HepG2 (cell line): ENCODE measurements around the gene ALDH9A1. TPM values are rescaled to one million over a fixed set of nuclear protein-coding genes. Genes with fewer than 3 reads are reported as not detected.

Experiments
- ATAC-seq: fragments of 200-7000 bp; cut with Tn5 transposase; 3 replicates; pipeline ENCODE4 v1.9.1; 2020; ENCODE audit warnings: mild to moderate bottlenecking, moderate library complexity
- BruUV-seq: library from RNA; stranded (reverse); fragments of 400-500 nt; replicated peaks from 2 replicates; lab custom pipeline; 2021; lab: Mats Ljungman, UMichigan
- CTCF ChIA-PET: fragments of 300-600 bp; formaldehyde crosslinking; extraction: SDS; loops from one replicate; lab custom pipeline; 2021; ENCODE audit warnings: low total read pairs, inconsistent platforms, low intra/inter-chr PET ratio; lab: Yijun Ruan, JAX
- POLR2A ChIA-PET: fragments of 350-600 bp; sonication (Branson Sonifier 250); formaldehyde crosslinking; loops from one replicate; lab custom pipeline; 2020; ENCODE audit warnings: antibody characterized with exemption, inconsistent platforms; lab: Yijun Ruan, JAX
- DNase-seq: peaks from one replicate; pipeline ENCODE4 v3.0.0-alpha.2; 2015; ENCODE audit warnings: low spot score
- FAIRE-seq: peaks from 3 replicates; lab custom pipeline; 2011; peaks lifted over from hg19 to GRCh38; lab: Jason Lieb, UNC
- H2AFZ ChIP-seq: one replicate; pipeline ENCODE4 v1.6.1; 2011; ENCODE audit warnings: low read length, inconsistent platforms
- H3K27ac ChIP-seq: fragments of 300-600 bp; 3 replicates; pipeline ENCODE4 v1.8.0; 2011; ENCODE audit warnings: mixed run types, mild to moderate bottlenecking, mixed read lengths, low read length, inconsistent platforms; ENCODE audit not compliant: insufficient read depth; ENCODE audit errors: extremely low read length
- H3K27me3 ChIP-seq, 2 experiments: fragments of 200-600 bp in 1 of 2; 2 replicates in 1 of 2; 3 replicates in 1 of 2; pipeline versions ENCODE4 v1.6.0 to v1.8.0; 2011; ENCODE audit warnings: low read length in 2 of 2, mild to moderate bottlenecking in 2 of 2, moderate library complexity in 2 of 2, inconsistent platforms in 1 of 2; ENCODE audit not compliant: insufficient read depth in 2 of 2, control insufficient read depth in 1 of 2
- H3K36me3 ChIP-seq, 2 experiments: fragments of 200-600 bp in 1 of 2; replicated peaks in 1 of 2; 2 replicates in 1 of 2; 3 replicates in 1 of 2; pipeline versions ENCODE4 v1.5.1 to v1.8.0; 2011; ENCODE audit warnings: low read length in 2 of 2, inconsistent platforms in 1 of 2; ENCODE audit not compliant: insufficient read depth in 2 of 2, control insufficient read depth in 1 of 2
- H3K4me1 ChIP-seq: 2 replicates; pipeline ENCODE4 v1.5.1; 2012; ENCODE audit warnings: low read length, inconsistent platforms; ENCODE audit not compliant: insufficient read depth
- H3K4me2 ChIP-seq: 2 replicates; pipeline ENCODE4 v1.6.0; 2011; ENCODE audit warnings: low read depth, low read length, inconsistent platforms
- H3K4me3 ChIP-seq, 3 experiments: fragments of 200-600 bp in 1 of 3; sonication (generic), shearing (Covaris generic) in 1 of 3; replicated peaks in 1 of 3; 2 replicates each; pipeline ENCODE4 v1.5.1; 2011 to 2016; ENCODE audit warnings: low read length in 3 of 3, inconsistent platforms in 2 of 3, low read depth in 2 of 3, mild to moderate bottlenecking in 2 of 3, control low read depth in 1 of 3, mixed read lengths in 1 of 3; ENCODE audit not compliant: insufficient read depth in 1 of 3
- H3K79me2 ChIP-seq: one replicate; pipeline ENCODE4 v1.6.1; 2011; ENCODE audit warnings: low read length, inconsistent platforms; ENCODE audit not compliant: insufficient read depth
- H3K9ac ChIP-seq: 2 replicates; pipeline ENCODE4 v1.6.0; 2011; ENCODE audit warnings: mild to moderate bottlenecking, low read depth, low read length, inconsistent platforms; ENCODE audit not compliant: insufficient read depth
- H3K9me3 ChIP-seq: 2 replicates; pipeline ENCODE4 v1.5.1; 2012; ENCODE audit warnings: mild to moderate bottlenecking, low read length
- H4K20me1 ChIP-seq: 2 replicates; pipeline ENCODE4 v1.6.0; 2011; ENCODE audit warnings: inconsistent platforms, mild to moderate bottlenecking, low read length, moderate library complexity; ENCODE audit not compliant: insufficient read depth
- ASH2L ChIP-seq: fragments of 300-600, 200-600 bp; sonication (generic); IDR thresholded peaks from 2 replicates; pipeline ENCODE4 v1.7.0; 2017; ENCODE audit warnings: low read depth, mild to moderate bottlenecking, moderate library complexity, mixed read lengths, low read length; ENCODE audit not compliant: insufficient read length
- EEA1 ChIP-seq: sonication (generic); formaldehyde crosslinking; IDR thresholded peaks from 2 replicates; pipeline ENCODE4 v1.5.1; 2020; ENCODE audit warnings: mild to moderate bottlenecking, missing genetic modification reagents, borderline replicate concordance
- HNF4G ChIP-seq, 2 experiments: sonication (generic) in 1 of 2; formaldehyde crosslinking in 1 of 2; IDR thresholded peaks; 2 replicates each; pipeline versions ENCODE4 v1.4.0 to v1.6.1; 2011 to 2020; ENCODE audit warnings: borderline replicate concordance in 2 of 2, low read depth in 2 of 2, mild to moderate bottlenecking in 2 of 2, low read length in 1 of 2, missing genetic modification reagents in 1 of 2, moderate library complexity in 1 of 2
- ZNF296 ChIP-seq: sonication (generic); formaldehyde crosslinking; conservative IDR thresholded peaks from 2 replicates; pipeline ENCODE4 v1.5.0; 2020; ENCODE audit warnings: mild to moderate bottlenecking, missing genetic modification reagents
- ZNF326 ChIP-seq: sonication (generic); formaldehyde crosslinking; IDR thresholded peaks from 2 replicates; pipeline ENCODE4 v1.4.0; 2020; ENCODE audit warnings: missing genetic modification reagents, borderline replicate concordance
- WGBS: methylation state at CpG from one replicate; pipeline ENCODE4 v1.1.6; 2017; ENCODE audit warnings: low lambda C conversion rate; 5-methylcytosine and 5-hydroxymethylcytosine counted together
- in situ Hi-C: cut with HindIII; loops from 2 replicates; pipeline ENCODE4 v1.10.0; 2017; ENCODE audit warnings: low pct_unique_long_range_greater_than_20kb; ENCODE audit not compliant: extremely low pct_ligation_motif_present
- intact Hi-C: fragments of 100-400 bp; cut with micrococcal nuclease; formaldehyde crosslinking; loops from one replicate; pipeline ENCODE4 v1.10.0; 2022; ENCODE audit not compliant: unreplicated experiment
- polyA plus RNA-seq, 8 experiments: library from polyadenylated mRNA; depleted of rRNA in 3 of 8; stranded (reverse) in 7 of 8; unstranded in 1 of 8; fragments of >200 nt; fragmentation: Illumina TruSeq in 4 of 8; extraction: Trizol in 4 of 8; gene quantifications; 2 replicates each; pipeline versions ENCODE4 v1.2.1 to v1.2.3, GENCODE V29; 2011 to 2016; ENCODE audit warnings: low read depth in 4 of 8, missing spikeins in 1 of 8, mixed read lengths in 1 of 8; ENCODE audit not compliant: insufficient read depth in 1 of 8
- total RNA-seq, 5 experiments: library from RNA; depleted of rRNA; stranded (reverse); fragments of >200 nt; fragmentation: Illumina TruSeq; extraction: Trizol; gene quantifications; 2 replicates each; pipeline ENCODE4 v1.2.3, GENCODE V29; 2016; ENCODE audit warnings: low read depth in 1 of 5
- TF ChIP-seq, protein P1 (sequence below): sonication (generic); formaldehyde crosslinking; IDR thresholded peaks from 2 replicates; pipeline ENCODE4 v1.4.0; 2020; ENCODE audit warnings: mild to moderate bottlenecking, missing genetic modification reagents, borderline replicate concordance
- TF ChIP-seq, protein P2 (sequence below): IDR thresholded peaks from 2 replicates; pipeline ENCODE4 v1.6.1; 2016; ENCODE audit warnings: missing compliant biosample characterization, missing genetic modification reagents, borderline replicate concordance
- TF ChIP-seq, protein P3 (sequence below): sonication (generic); formaldehyde crosslinking; IDR thresholded peaks from 2 replicates; pipeline ENCODE4 v1.4.0; 2020; ENCODE audit warnings: missing genetic modification reagents, borderline replicate concordance

Gene ALDH9A1
- total and polyA plus RNA-seq, 2 of the 13 experiments (the other 11 are each of a cell fraction or from before 2014, with no cell fraction given): 27.5 to 38.5 TPM

DNA sequence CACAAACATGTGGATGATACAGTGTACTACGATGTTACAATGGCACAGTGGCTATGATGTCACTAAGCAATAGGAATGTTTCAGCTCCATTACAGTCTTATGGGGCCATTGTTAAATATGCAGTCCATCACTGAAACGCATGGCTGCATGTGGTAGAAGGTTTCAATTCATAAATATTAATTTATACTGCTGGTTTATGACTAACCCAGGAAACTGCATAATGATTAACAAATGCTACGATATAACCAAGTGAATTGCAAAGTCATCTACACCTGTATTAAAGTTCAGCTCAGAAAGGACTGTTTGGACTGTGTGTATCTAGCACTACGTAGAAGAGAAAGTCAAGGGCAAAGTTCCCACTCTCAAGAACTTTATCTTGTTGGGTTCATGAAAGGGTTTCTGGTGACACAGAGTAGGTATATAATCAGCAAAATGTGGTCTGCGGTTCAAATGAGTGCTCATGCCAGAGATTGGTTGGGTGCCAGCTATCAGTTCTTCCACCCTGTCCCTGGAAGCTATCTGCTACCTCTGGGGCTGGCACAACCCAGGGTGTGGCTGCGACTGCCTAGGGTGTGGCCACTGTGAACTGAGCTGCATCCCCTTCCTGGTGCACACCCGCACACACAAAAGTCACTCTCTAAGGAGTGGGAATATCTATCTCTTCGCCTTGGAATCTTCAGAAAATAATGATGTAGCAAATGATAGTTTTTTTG, 52.6 kb downstream of the ALDH9A1 start (continued):
- TF ChIP-seq HNF4G (IDR thresholded peaks at IDR 0.05; ENCODE audit: borderline replicate concordance, low read depth, low read length): 0 out of 2 replicates have a peak, but pooled peaks have one; percentile 26
- TF ChIP-seq HNF4G (CRISPR knock-in tag; IDR thresholded peaks at IDR 0.05; ENCODE audit: borderline replicate concordance, low read depth): no peak
- TF ChIP-seq, protein P1, sequence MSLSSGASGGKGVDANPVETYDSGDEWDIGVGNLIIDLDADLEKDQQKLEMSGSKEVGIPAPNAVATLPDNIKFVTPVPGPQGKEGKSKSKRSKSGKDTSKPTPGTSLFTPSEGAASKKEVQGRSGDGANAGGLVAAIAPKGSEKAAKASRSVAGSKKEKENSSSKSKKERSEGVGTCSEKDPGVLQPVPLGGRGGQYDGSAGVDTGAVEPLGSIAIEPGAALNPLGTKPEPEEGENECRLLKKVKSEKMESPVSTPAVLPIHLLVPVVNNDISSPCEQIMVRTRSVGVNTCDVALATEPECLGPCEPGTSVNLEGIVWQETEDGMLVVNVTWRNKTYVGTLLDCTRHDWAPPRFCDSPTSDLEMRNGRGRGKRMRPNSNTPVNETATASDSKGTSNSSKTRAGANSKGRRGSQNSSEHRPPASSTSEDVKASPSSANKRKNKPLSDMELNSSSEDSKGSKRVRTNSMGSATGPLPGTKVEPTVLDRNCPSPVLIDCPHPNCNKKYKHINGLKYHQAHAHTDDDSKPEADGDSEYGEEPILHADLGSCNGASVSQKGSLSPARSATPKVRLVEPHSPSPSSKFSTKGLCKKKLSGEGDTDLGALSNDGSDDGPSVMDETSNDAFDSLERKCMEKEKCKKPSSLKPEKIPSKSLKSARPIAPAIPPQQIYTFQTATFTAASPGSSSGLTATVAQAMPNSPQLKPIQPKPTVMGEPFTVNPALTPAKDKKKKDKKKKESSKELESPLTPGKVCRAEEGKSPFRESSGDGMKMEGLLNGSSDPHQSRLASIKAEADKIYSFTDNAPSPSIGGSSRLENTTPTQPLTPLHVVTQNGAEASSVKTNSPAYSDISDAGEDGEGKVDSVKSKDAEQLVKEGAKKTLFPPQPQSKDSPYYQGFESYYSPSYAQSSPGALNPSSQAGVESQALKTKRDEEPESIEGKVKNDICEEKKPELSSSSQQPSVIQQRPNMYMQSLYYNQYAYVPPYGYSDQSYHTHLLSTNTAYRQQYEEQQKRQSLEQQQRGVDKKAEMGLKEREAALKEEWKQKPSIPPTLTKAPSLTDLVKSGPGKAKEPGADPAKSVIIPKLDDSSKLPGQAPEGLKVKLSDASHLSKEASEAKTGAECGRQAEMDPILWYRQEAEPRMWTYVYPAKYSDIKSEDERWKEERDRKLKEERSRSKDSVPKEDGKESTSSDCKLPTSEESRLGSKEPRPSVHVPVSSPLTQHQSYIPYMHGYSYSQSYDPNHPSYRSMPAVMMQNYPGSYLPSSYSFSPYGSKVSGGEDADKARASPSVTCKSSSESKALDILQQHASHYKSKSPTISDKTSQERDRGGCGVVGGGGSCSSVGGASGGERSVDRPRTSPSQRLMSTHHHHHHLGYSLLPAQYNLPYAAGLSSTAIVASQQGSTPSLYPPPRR (CRISPR knock-in tag): 0 out of 2 replicates have a peak, but pooled peaks have one; percentile 22
- TF ChIP-seq ASH2L: peak; percentile 30

DNA sequence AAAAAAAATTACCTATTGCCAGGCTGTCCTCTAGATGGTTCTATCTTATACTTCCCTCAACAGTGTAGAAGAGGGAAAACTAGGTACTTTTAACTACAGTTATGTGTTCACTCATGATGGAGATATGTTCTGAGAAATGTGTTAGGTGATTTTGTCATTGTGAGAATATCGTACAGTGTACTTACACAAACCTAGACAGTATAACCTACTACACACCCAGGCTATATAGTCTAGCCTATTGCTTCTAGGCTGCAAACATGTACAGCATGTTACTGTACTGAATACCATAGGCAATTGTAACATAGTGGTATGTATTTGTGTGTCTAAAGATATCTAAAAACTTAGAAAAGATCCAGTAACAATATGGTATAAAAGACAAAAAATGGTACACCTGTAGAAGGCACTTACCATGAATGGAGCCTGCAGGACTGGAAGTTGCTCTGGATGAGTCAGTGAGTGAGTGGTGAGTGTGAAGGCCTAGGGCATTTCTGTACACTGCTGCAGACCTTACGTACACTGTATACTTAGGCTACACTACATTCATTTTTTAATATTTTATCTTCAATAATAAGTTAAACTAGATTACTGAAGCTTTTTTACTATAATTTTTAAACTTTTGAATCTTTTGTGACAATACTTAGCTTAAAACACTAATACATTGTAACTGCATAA, 54.2 kb downstream of the ALDH9A1 start:
- DNase-seq (no peak), ATAC-seq (no peak), FAIRE-seq (no peak)
- H4K20me1 ChIP-seq: no peaks in the 10 kb centered on the region
- H3K27me3 ChIP-seq: no peaks in the 10 kb centered on the region
- no peak overlapping the region for H2AFZ ChIP-seq
- ChIA-PET POLR2A (no interaction called here), CTCF (no interaction called here)
- no peaks in the 10 kb centered on the region for H3K79me2 ChIP-seq
- in situ Hi-C loops: no loop called here
- no TSS peak for BruUV-seq
- H3K27ac ChIP-seq: no peak overlapping the region
- intact Hi-C loops: no loop called here
- H3K36me3 ChIP-seq: no peaks in the 10 kb centered on the region; a peak in 1 of 5 replicates
- WGBS: 95% methylated on average over 2 of the region's 2 CpGs
- H3K4me2 ChIP-seq: no peak overlapping the region
- H3K4me3 ChIP-seq: no peak overlapping the region
- peaks cover 27% of the 10 kb centered on the region for H3K4me1 ChIP-seq
- H3K9me3 ChIP-seq: no peaks in the 10 kb centered on the region
- no peak overlapping the region for H3K9ac ChIP-seq
- no peak for TF ChIP-seq ZNF326 (CRISPR knock-in tag)
- TF ChIP-seq, protein P2, sequence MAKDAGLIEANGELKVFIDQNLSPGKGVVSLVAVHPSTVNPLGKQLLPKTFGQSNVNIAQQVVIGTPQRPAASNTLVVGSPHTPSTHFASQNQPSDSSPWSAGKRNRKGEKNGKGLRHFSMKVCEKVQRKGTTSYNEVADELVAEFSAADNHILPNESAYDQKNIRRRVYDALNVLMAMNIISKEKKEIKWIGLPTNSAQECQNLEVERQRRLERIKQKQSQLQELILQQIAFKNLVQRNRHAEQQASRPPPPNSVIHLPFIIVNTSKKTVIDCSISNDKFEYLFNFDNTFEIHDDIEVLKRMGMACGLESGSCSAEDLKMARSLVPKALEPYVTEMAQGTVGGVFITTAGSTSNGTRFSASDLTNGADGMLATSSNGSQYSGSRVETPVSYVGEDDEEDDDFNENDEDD (CRISPR knock-in tag): no peak
- TF ChIP-seq EEA1 (CRISPR knock-in tag): no peak
- no peak for TF ChIP-seq ZNF296 (CRISPR knock-in tag)
- TF ChIP-seq, protein P3, sequence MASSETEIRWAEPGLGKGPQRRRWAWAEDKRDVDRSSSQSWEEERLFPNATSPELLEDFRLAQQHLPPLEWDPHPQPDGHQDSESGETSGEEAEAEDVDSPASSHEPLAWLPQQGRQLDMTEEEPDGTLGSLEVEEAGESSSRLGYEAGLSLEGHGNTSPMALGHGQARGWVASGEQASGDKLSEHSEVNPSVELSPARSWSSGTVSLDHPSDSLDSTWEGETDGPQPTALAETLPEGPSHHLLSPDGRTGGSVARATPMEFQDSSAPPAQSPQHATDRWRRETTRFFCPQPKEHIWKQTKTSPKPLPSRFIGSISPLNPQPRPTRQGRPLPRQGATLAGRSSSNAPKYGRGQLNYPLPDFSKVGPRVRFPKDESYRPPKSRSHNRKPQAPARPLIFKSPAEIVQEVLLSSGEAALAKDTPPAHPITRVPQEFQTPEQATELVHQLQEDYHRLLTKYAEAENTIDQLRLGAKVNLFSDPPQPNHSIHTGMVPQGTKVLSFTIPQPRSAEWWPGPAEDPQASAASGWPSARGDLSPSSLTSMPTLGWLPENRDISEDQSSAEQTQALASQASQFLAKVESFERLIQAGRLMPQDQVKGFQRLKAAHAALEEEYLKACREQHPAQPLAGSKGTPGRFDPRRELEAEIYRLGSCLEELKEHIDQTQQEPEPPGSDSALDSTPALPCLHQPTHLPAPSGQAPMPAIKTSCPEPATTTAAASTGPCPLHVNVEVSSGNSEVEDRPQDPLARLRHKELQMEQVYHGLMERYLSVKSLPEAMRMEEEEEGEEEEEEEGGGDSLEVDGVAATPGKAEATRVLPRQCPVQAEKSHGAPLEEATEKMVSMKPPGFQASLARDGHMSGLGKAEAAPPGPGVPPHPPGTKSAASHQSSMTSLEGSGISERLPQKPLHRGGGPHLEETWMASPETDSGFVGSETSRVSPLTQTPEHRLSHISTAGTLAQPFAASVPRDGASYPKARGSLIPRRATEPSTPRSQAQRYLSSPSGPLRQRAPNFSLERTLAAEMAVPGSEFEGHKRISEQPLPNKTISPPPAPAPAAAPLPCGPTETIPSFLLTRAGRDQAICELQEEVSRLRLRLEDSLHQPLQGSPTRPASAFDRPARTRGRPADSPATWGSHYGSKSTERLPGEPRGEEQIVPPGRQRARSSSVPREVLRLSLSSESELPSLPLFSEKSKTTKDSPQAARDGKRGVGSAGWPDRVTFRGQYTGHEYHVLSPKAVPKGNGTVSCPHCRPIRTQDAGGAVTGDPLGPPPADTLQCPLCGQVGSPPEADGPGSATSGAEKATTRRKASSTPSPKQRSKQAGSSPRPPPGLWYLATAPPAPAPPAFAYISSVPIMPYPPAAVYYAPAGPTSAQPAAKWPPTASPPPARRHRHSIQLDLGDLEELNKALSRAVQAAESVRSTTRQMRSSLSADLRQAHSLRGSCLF (CRISPR knock-in tag): no peak
